Ascending aorta (tissue), 2 donors: ENCODE results near the gene IGLON5. TPM values are rescaled to one million over a fixed set of nuclear protein-coding genes. Genes with fewer than 3 reads are reported as not detected.

Source experiments
- DNase-seq, 2 donors: peaks; one replicate each; pipeline ENCODE4 v3.0.0-alpha.2; 2019; ENCODE audit warnings: low spot score in 2 of 2
- H3K27ac ChIP-seq, 2 donors: fragments of 200-600 bp; sonication (generic); one replicate each; pipeline ENCODE4 v1.5.1; 2016 to 2017; ENCODE audit warnings: mild to moderate bottlenecking in 1 of 2
- H3K27me3 ChIP-seq: fragments of 200-600 bp; sonication (generic); one replicate; pipeline ENCODE4 v1.5.1; 2017
- H3K36me3 ChIP-seq, 2 donors: fragments of 200-600 bp; sonication (generic); one replicate each; pipeline ENCODE4 v1.5.1; 2016
- H3K4me1 ChIP-seq, 2 donors: fragments of 200-600 bp; sonication (generic); one replicate each; pipeline ENCODE4 v1.5.1; 2016 to 2017; ENCODE audit warnings: mild to moderate bottlenecking in 1 of 2
- H3K4me3 ChIP-seq, 2 donors: fragments of 200-600 bp; sonication (generic); one replicate each; pipeline ENCODE4 v1.5.1; 2016 to 2017; ENCODE audit warnings: mild to moderate bottlenecking in 1 of 2
- H3K9me3 ChIP-seq, 2 donors: fragments of 200-600 bp; sonication (generic); one replicate each; pipeline ENCODE4 v1.5.1; 2016
- intact Hi-C: fragments of 100-400 bp; cut with DNase I; formaldehyde crosslinking; loops from one replicate; pipeline ENCODE4 v1.15.1; 2023
- total RNA-seq: library from RNA; depleted of rRNA; stranded (reverse); fragments of >200 nt; gene quantifications from one replicate; pipeline ENCODE4 v1.1.0, GENCODE V29; 2016
- TF ChIP-seq, protein P1 (sequence below), 3 experiments: fragments of 200-600 bp in 2 of 3; fragments of 450-650 bp in 1 of 3; sonication (generic) in 2 of 3; IDR thresholded peaks; one replicate each; pipeline ENCODE4 v1.5.1; 2016 to 2019; ENCODE audit warnings: antibody characterized with exemption in 3 of 3, mild to moderate bottlenecking in 1 of 3, moderate library complexity in 1 of 3

Gene IGLON5
- total RNA-seq, 1 donor from 2014 or later, result 4.9 TPM

DNA sequence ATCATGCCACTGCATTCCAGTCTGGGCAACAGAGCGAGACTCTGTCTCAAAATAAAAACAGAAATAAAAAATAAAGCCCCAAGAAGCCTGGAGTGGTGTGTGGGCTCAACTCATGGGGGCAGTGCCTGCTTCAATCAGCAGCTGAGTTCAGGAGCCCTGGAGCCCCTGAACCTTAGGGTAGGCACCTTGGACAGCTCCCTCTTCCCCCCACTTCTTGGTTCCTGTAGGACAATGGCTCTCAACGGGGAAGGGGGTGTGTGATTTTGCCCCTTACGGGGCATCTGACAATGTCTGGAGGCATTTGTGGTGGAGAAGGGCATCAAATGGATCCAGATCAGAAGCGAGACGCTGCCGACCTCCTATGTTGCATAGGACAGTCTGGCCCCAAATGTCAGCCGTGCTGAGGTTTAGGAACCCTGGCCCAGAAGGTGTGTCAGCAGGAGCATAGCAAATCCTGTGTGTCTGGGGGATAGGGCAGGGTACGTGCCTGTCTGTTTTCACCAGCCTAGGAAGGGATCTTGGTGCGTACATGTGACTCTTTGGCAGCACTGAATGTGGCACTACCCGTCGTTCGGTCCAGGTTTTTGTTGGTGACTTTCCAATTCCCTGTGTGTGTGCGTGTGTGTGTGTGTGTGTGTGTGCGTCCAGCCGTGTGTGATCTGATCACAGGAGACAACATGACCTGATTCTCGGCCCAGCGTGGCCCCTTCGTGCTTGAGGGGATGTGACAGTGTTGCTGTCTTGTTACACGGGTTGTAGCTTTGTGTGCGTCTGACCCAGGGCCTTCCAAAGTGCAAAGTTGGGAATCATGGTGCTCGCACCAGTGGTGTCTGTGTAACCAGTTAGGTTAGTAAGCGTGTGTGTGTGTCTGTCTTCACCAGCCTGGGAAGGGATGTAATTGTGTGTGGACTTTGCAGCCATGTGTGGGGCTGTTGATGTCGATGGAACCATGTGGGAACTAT is 7.5 kb downstream of the IGLON5 start:
- no peak overlapping the region for H3K4me3 ChIP-seq
- no peak overlapping the region for H3K27ac ChIP-seq
- TF ChIP-seq, protein P1, sequence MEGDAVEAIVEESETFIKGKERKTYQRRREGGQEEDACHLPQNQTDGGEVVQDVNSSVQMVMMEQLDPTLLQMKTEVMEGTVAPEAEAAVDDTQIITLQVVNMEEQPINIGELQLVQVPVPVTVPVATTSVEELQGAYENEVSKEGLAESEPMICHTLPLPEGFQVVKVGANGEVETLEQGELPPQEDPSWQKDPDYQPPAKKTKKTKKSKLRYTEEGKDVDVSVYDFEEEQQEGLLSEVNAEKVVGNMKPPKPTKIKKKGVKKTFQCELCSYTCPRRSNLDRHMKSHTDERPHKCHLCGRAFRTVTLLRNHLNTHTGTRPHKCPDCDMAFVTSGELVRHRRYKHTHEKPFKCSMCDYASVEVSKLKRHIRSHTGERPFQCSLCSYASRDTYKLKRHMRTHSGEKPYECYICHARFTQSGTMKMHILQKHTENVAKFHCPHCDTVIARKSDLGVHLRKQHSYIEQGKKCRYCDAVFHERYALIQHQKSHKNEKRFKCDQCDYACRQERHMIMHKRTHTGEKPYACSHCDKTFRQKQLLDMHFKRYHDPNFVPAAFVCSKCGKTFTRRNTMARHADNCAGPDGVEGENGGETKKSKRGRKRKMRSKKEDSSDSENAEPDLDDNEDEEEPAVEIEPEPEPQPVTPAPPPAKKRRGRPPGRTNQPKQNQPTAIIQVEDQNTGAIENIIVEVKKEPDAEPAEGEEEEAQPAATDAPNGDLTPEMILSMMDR (IDR thresholded peaks at IDR 0.05), result no peak
- DNase-seq, result no peak
- H3K36me3 ChIP-seq, result no peaks in the 10 kb centered on the region
- H3K27me3 ChIP-seq, result no peaks in the 10 kb centered on the region
- no peaks in the 10 kb centered on the region for H3K4me1 ChIP-seq
- intact Hi-C loops, result no loop called here
- H3K9me3 ChIP-seq, result no peaks in the 10 kb centered on the region

DNA sequence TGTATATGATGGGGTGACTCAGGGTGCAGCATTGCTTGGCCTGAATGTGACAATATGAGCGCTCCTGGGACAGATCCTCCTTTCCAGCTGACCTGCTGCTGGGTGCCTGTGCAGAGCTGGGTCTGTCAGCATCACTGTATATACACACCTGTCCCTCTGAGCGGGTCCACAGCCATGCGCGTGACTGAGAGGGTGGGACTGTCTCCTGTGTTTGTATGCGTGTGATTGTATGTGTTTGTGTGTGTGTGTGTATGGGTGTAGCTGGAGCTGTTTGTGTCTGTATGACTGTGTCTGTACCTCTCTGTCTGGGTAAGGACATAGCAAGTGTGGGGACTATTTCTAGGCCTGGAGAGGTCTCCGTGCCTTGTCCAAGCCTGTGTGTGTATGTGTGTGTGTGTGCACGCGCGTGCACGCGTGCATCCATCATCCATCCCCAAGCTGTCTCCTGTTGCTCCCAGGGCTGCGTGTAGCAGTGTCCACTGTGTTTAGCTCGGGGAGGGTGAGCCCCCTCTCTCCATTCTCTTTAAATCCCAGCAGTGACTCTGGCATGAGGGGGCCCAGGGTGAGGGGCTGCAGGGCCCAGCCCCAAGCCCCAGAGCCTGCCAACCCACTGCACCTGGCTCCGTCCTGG is 8.3 kb downstream of the IGLON5 start:
- TF ChIP-seq, protein P1 (IDR thresholded peaks at IDR 0.05), result no peak
- Histone ChIP-seq H3K36me3 (no peaks in the 10 kb centered on the region), H3K27ac (no peak overlapping the region), H3K27me3 (no peaks in the 10 kb centered on the region), H3K9me3 (no peaks in the 10 kb centered on the region), H3K4me1 (no peaks in the 10 kb centered on the region), H3K4me3 (no peak overlapping the region)
- DNase-seq, result no peak
- intact Hi-C loops, result no loop called here

DNA sequence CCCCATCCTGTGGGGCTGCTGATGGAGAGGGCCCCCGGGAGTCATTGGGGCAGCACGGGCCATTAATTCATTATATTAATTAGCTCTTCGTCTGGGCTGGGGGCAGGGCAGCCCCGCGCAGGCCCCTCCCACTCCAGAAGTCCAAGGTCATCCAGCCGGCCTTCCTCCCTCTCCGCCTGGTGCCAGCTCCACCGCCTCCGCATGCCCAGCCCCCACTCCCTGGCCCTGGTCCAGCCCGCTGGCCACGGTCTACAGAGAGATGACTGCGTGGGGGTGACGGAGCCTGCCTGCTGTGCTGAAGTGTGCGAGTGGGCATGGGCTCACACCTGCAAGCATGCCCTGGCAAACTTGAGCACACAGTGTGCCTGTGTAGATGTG is 8.8 kb downstream of the IGLON5 start:
- intact Hi-C loops, result no loop called here
- Histone ChIP-seq H3K36me3 (no peaks in the 10 kb centered on the region), H3K9me3 (no peaks in the 10 kb centered on the region), H3K4me3 (no peak overlapping the region), H3K27ac (no peak overlapping the region), H3K4me1 (no peaks in the 10 kb centered on the region), H3K27me3 (no peaks in the 10 kb centered on the region)
- TF ChIP-seq, protein P1 (IDR thresholded peaks at IDR 0.05), result no peak
- no peak for DNase-seq

DNA sequence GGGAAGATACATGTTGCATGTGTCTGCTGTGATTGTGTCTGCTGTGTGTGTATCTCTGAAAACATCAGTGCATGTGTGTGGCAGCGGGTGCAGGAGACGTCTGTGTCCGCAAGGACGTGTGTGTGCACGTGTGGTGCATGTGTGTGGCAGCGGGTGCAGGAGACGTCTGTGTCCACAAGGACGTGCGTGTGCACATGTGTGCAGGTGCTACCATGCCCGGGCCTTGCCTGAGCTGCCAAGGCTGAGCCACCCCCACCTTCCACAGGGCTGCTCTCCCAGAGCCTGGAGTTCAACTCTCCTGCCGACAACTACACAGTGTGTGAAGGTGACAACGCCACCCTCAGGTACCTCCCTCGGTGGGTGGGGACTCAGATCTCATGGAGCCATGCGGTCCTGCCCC is 10.4 kb downstream of the IGLON5 start:
- DNase-seq, result no peak
- TF ChIP-seq, protein P1 (IDR thresholded peaks at IDR 0.05), result no peak
- intact Hi-C loops, result no loop called here
- H3K4me1 ChIP-seq, result no peaks in the 10 kb centered on the region
- no peaks in the 10 kb centered on the region for H3K9me3 ChIP-seq
- H3K27me3 ChIP-seq, result no peaks in the 10 kb centered on the region
- H3K27ac ChIP-seq, result no peak overlapping the region
- H3K4me3 ChIP-seq, result no peak overlapping the region
- no peaks in the 10 kb centered on the region for H3K36me3 ChIP-seq

DNA sequence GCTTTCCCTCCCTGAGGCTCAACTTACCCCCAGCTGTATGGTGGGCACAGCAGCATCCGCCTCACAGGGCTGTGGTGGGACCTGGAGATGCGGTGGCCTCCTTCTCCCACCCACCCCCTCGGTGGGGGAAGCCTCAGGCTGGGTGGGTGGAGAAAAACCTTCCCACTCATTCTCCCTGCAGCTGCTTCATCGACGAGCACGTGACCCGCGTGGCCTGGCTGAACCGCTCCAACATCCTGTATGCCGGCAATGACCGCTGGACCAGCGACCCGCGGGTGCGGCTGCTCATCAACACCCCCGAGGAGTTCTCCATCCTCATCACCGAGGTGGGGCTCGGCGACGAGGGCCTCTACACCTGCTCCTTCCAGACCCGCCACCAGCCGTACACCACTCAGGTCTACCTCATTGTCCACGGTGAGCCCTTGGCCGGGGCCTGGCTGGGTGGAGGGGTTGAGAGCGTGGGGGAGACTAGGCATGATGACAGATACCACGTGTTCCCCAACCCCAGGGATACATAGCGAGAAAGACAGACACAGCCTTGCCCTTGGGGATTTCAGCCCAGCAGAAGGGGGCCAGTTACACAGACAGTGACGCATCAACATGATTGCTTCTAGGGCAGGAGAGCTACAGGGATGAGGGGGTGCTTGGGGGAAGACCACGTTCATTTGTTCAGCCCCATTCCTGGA is 12.2 kb downstream of the IGLON5 start:
- no peaks in the 10 kb centered on the region for H3K27me3 ChIP-seq
- no peak overlapping the region for H3K4me3 ChIP-seq
- H3K36me3 ChIP-seq, result no peaks in the 10 kb centered on the region
- no peaks in the 10 kb centered on the region for H3K9me3 ChIP-seq
- intact Hi-C loops, result no loop called here
- TF ChIP-seq, protein P1 (IDR thresholded peaks at IDR 0.05), result no peak
- H3K27ac ChIP-seq, result no peak overlapping the region
- DNase-seq, result no peak
- peaks cover 0 to 3% of the 10 kb centered on the region in 2 donors for H3K4me1 ChIP-seq
